Measurements from ENCODE around the gene GSTA5. TPM values are rescaled to one million over a fixed set of nuclear protein-coding genes. Genes with fewer than 3 reads are reported as not detected.
"Not testable (repeated sequence)": the region's sequence is repeated elsewhere in the genome, so short reads cannot be mapped to it uniquely, and the experiment has no call there.

The GSTA5 gene
- total and polyA plus RNA-seq, 10 of the 15 experiments (the other 5 are each of a cell fraction or from before 2014, with no cell fraction given): not detected

- RAD21 ChIA-PET (ENCODE audit: unreplicated experiment): no interaction called here
- no peaks in the 10 kb centered on the region for H3K9me3 ChIP-seq (replicated peaks; ENCODE audit: control insufficient read depth, insufficient read depth, low read length)
- no peak overlapping the region for H3K4me2 ChIP-seq (ENCODE audit: control insufficient read depth, insufficient read depth)
- H3K27ac ChIP-seq (ENCODE audit: control insufficient read depth, insufficient read depth): no peak overlapping the region
- no peaks in the 10 kb centered on the region for H4K20me1 ChIP-seq (ENCODE audit: control insufficient read depth, insufficient read depth)
- no peaks in the 10 kb centered on the region for H3K36me3 ChIP-seq (ENCODE audit: control insufficient read depth in 2 of 2, insufficient read depth in 2 of 2, low read length in 1 of 2)
- POLR2A ChIA-PET: no interaction called here
- no peaks in the 10 kb centered on the region; a peak in 1 of 4 replicates for H3K27me3 ChIP-seq (replicated peaks in 1 of 2; ENCODE audit: control insufficient read depth in 2 of 2, insufficient read depth in 2 of 2, low read length in 1 of 2)
- H3K79me2 ChIP-seq (ENCODE audit: control insufficient read depth, insufficient read depth, low read length): no peaks in the 10 kb centered on the region
- no peak for FAIRE-seq
- in situ Hi-C loops (cut with MboI) (no loop called here), intact Hi-C loops (cut with micrococcal nuclease; ENCODE audit: unreplicated experiment) (no loop called here)
- no TSS peak for BruUV-seq (replicated peaks)
- WGBS (ENCODE audit: insufficient coverage, insufficient replicate concordance, low lambda C conversion rate, missing lambda C conversion rate): 0% methylated on average over 1 of the region's 1 CpG
- DNase-seq (ENCODE audit: low read depth, low spot score): no peak
- H3K4me3 ChIP-seq: no peak overlapping the region
- SMC1A ChIA-PET (ENCODE audit: uncharacterized antibody, unreplicated experiment): no interaction called here
- TF ChIP-seq NRF1 (conservative IDR thresholded peaks at IDR 0.05; ENCODE audit: low read depth, low read length) (no peak), BHLHE40 (IDR thresholded peaks at IDR 0.05; ENCODE audit: borderline replicate concordance in 1 of 2, low read depth in 2 of 2, low read length in 1 of 2) (no peak), ZNF207 (IDR thresholded peaks at IDR 0.05; ENCODE audit: borderline replicate concordance) (no peak), CBX5 (IDR thresholded peaks at IDR 0.05; ENCODE audit: low read depth) (no peak)
- TF ChIP-seq, protein P1, sequence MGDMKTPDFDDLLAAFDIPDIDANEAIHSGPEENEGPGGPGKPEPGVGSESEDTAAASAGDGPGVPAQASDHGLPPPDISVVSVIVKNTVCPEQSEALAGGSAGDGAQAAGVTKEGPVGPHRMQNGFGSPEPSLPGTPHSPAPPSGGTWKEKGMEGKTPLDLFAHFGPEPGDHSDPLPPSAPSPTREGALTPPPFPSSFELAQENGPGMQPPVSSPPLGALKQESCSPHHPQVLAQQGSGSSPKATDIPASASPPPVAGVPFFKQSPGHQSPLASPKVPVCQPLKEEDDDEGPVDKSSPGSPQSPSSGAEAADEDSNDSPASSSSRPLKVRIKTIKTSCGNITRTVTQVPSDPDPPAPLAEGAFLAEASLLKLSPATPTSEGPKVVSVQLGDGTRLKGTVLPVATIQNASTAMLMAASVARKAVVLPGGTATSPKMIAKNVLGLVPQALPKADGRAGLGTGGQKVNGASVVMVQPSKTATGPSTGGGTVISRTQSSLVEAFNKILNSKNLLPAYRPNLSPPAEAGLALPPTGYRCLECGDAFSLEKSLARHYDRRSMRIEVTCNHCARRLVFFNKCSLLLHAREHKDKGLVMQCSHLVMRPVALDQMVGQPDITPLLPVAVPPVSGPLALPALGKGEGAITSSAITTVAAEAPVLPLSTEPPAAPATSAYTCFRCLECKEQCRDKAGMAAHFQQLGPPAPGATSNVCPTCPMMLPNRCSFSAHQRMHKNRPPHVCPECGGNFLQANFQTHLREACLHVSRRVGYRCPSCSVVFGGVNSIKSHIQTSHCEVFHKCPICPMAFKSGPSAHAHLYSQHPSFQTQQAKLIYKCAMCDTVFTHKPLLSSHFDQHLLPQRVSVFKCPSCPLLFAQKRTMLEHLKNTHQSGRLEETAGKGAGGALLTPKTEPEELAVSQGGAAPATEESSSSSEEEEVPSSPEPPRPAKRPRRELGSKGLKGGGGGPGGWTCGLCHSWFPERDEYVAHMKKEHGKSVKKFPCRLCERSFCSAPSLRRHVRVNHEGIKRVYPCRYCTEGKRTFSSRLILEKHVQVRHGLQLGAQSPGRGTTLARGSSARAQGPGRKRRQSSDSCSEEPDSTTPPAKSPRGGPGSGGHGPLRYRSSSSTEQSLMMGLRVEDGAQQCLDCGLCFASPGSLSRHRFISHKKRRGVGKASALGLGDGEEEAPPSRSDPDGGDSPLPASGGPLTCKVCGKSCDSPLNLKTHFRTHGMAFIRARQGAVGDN (IDR thresholded peaks at IDR 0.05): no peak
- ATAC-seq: no peak
- no peaks in the 10 kb centered on the region for H3K4me1 ChIP-seq (ENCODE audit: control insufficient read depth, insufficient read depth, low read length)
- CTCF ChIA-PET: no interaction called here
- H2AFZ ChIP-seq (ENCODE audit: control insufficient read depth, low read depth, low read length): no peak overlapping the region
- no peak overlapping the region for H3K9ac ChIP-seq (ENCODE audit: control insufficient read depth, insufficient read depth, low read length)
Observed at GRCh38 chr6:52834481-52834880, 6.1 kb downstream of the GSTA5 start.

DNA sequence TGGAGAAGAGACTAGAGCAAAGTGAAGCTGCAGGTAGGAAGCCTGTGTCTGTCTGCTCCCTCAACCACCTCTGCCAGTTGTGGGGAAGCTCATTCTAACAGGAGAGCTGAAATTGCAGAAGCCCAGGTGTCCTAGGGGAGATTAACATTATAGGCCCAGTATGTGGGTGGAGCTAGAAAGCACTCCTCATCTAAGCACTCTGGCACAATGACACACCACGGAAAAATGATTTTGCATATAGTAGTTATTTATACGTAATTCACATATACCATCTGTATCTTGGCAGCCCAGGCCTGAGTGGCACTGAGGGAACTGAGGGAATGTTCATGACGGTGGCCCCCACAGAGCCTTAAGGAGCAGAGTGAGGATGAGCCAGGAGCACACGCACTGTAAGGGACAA lies 9.7 kb downstream of the GSTA5 start:
- ATAC-seq; DNase-seq (ENCODE audit: low read depth, low spot score); H3K4me2 ChIP-seq (ENCODE audit: control insufficient read depth, insufficient read depth); intact Hi-C loops (cut with micrococcal nuclease; ENCODE audit: unreplicated experiment); in situ Hi-C loops (cut with MboI); H3K9ac ChIP-seq (ENCODE audit: control insufficient read depth, insufficient read depth, low read length); RAD21 ChIA-PET (ENCODE audit: unreplicated experiment); H3K4me1 ChIP-seq (ENCODE audit: control insufficient read depth, insufficient read depth, low read length); H3K9me3 ChIP-seq (replicated peaks; ENCODE audit: control insufficient read depth, insufficient read depth, low read length); H3K4me3 ChIP-seq; H3K79me2 ChIP-seq (ENCODE audit: control insufficient read depth, insufficient read depth, low read length); H3K27ac ChIP-seq (ENCODE audit: control insufficient read depth, insufficient read depth); FAIRE-seq; H4K20me1 ChIP-seq (ENCODE audit: control insufficient read depth, insufficient read depth); H2AFZ ChIP-seq (ENCODE audit: control insufficient read depth, low read depth, low read length); H3K27me3 ChIP-seq (replicated peaks in 1 of 2; ENCODE audit: control insufficient read depth in 2 of 2, insufficient read depth in 2 of 2, low read length in 1 of 2); BruUV-seq (replicated peaks); CTCF ChIA-PET; POLR2A ChIA-PET; SMC1A ChIA-PET (ENCODE audit: uncharacterized antibody, unreplicated experiment); H3K36me3 ChIP-seq (ENCODE audit: control insufficient read depth in 2 of 2, insufficient read depth in 2 of 2, low read length in 1 of 2): not testable (repeated sequence)
- 10% methylated on average over 4 of the region's 4 CpGs for WGBS (ENCODE audit: insufficient coverage, insufficient replicate concordance, low lambda C conversion rate, missing lambda C conversion rate)
